Inflammatory macrophage treated with lipopolysaccharide for 1 hour (primary cell): ENCODE data around the gene PIGBOS1.
A peak's percentile ranks its signal among the peaks of the same experiment; 100 is the strongest.
"Not testable (repeated sequence)": the region's sequence is repeated elsewhere in the genome, so short reads cannot be mapped to it uniquely, and the experiment has no call there.

Source experiments
- DNase-seq, 2 donors: peaks; one replicate each; pipeline ENCODE4 v3.0.0-alpha.2; 2020 to 2022

The PIGBOS1 gene

GRCh38 chr15:55290528-55291057 is 28.3 kb downstream of the PIGBOS1 start:
- peak; percentile 80 to 92 for DNase-seq

- DNase-seq, result peak; percentile 41 to 59
Measured at GRCh38 chr15:55289746-55290527, 29.0 kb downstream of the PIGBOS1 start, which contains the start of gene RAB27A. Gene RAB27A, minus strand, starts transcription at chr15:55289813. Its CDS starts 54,879 bp downstream, at chr15:55234934.

DNA sequence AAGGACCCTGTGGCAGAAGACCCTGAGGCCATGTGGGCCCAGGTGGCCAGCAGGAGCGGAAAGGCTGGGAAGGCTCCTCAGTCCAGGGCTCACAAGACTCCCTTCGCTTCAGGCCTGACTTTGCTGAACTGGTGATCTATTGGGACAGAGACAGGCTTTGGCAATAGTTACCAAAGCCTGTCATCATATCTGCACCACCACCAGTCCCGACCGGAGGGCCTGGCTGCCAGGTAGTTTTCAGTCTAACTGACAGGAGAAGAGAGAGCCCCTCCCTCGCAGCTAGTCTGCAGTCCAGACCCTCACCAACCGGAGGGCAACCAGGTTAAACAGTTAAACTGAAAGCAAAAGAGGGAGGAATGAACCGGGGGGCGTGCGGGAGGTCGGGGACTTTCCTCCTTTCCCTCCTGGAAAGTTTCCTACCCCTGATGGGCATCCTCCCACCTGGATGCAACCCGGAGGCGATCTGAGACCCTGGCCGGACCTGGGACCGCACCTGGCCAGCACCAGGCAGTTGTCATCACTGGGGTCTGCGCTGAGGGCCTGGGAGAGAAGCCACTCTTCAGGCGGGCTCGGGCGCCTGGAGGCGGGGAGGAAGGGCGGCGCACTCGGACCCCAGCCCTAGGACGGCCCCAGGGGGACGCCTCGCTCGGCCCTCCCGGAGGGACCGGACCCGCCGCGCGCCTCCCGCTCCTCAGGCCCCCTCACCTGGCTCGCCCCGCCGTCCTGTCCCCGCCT is 29.7 kb downstream of the PIGBOS1 start:
- DNase-seq, result peak; percentile 53 to 70

GRCh38 chr15:55288006-55288717 is 30.8 kb downstream of the PIGBOS1 start:
- DNase-seq, result no peak

- DNase-seq, result not testable (repeated sequence)
Measured at GRCh38 chr15:55286442-55287189, 32.3 kb downstream of the PIGBOS1 start.

DNA sequence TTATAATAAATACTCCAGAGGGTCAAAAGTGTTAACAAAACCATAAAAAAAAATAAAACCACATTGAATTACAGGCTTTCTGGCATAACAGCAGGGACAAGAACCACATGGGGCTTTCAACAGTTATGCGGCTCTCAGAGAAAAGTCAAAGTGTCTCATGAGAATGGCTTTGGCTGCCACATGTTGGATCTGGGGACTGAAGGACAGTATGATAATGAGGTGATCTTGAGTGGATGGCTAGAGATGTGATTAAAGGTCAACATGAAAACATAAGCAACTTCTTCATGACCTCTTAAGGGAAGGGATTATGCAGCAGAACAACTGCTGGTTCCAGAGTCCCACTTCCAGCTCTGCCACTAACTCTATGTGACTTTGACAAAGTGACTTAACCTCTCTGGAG is 34.5 kb downstream of the PIGBOS1 start:
- no peak for DNase-seq

DNA sequence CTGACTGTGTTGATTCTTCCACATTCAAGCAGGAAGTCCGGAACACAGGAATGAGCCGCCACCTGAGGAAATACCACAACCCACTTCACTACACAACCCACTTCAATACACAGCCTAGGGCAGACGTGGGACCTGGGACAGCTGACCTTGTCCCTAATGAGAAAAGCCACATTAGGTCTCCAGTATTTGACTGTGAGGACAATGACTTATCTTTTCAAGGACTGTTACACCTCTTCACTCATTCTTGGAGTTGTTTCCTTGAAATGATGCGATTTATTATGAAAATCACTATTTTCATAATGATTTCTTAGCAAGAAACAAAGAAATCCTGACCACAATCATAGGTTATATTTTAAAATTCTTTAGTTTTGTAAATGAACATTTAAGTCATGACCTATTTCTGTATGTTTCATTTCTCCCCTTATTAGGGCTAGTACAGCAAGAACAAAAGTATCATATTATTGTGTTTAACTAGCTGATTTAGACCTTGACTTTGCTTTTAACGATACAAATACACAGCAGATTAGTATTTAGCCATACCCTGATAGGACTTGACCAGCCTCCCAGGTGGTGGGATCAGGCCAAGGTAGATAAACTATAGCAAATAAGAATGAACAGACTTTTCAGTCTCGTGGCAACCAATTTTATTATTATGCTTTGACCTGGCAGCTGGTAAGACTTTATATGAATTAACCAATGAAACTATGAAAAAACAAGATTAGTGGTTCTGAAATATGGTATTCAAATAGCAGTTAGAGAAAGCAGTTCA is 35.4 kb downstream of the PIGBOS1 start:
- no peak for DNase-seq

DNA sequence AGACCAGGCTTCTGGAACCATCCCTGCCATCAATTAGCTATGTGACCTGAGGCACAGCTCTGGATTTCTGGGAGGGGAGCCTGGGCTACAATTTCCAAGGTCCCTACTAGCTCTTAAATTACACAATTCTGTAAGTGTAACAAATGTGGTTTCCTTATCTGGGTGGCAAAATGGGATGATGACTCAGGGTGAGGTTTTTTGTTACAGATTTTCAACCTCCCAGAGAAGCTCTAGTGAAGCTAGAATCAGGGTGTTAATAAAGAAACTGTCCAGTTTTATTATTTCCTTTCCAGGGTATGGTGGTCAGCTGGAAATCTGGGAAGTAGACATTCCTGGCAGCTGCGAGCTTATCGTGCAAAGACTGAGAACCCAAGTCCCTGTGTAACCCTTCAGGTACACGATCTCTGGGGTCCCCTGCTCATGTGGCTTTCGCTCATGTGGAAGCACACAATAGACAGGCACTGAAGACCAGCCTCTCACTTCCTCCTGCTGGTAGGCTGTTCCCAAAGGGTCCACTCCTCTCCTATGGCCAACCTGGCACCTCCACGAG is 36.6 kb downstream of the PIGBOS1 start:
- peak; percentile 52 to 70 for DNase-seq

- DNase-seq, result no peak
Measured at GRCh38 chr15:55281517-55282228, 37.2 kb downstream of the PIGBOS1 start.

DNA sequence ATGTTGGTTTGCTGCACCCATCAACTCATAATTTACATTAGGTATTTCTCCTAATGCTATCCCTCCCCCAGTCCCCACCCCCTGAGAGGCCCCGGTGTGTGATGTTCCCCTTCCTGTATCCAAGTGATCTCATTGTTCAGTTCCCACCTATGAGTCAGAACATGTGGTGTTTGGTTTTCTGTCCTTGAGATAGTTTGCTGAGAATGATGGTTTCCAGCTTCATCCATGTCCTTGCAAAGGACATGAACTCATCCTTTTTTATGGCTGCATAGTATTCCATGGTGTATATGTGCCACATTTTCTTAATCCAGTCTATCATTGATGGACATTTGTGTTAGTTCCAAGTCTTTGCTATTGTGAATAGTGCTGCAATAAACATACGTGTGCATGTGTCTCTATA is 38.3 kb downstream of the PIGBOS1 start:
- not testable (repeated sequence) for DNase-seq

DNA sequence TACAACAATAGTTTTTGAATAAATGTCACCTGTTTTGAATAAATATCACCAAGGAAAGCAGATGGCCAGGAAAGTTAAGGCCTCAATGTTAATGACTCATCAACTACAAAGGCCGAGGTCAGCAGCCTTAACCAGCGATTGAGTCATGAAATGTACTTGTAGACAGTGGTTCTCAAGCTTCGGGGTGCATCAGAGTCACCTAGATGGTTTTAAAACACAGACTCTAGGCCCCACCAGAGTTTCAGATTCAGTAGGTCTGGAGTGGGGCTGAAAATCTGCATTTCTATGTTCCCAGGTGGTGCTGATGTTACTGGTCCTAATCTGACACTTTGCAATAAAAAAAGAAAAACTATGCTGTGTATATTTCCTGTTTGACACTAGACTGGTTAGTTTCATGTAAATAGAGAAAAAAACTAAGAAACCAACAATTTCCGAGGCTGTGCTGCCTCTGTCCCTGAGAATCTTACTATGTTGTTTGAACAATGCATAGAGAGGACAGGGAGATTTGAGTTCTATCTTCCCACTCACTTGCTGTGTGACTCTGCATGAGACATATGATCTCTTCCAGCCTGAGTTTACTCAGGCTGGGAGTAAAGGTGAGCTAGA is 39.1 kb downstream of the PIGBOS1 start:
- DNase-seq, result peak; percentile 44 to 74

DNA sequence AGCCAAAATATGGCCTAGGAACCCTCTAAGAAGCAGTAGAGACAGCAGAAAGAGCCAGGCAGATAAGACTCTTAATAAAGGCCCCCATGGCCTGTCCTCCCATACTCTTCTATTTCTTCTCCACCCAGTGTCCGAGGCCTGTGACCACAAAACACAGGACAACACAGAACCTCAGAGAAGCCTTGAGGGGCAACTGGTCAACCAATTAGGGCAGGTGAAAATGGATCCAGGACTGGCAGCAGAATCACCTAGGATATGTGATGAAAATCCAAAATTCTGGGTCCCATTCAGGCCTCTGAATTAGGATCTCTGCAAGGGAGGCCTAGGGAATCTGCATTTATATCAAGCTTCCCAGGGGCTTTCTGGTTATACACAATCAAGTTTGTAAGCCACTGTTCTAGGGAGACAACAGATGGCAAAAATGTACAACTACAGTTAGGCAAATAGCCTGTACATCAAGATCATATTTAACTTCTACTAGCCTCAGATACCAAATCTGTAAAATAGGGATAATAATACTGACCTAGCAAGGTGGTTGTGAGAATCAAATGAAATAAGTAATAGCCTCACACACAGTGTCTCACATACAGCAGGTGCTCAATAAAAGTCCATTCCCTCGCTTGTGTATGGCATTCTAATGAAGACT is 39.7 kb downstream of the PIGBOS1 start:
- no peak for DNase-seq

DNA sequence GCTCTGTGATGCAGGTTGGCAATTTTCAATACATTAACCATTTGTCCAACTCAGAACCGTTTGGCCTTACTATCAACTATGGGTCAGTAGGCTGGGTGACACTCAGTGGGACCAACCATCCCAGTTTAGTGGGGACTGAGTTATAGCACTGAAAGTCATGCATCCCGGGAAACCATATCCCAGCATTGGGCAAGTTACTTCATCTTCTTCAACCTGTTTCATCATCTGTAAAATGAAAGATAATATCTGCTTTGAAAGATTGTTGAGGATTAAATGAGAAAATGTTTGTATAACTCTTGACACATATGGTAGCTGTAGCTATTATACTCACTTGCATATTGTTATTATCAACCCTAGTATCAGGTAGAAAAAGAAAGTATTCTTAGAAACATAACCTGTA is 41.2 kb downstream of the PIGBOS1 start:
- no peak for DNase-seq

DNA sequence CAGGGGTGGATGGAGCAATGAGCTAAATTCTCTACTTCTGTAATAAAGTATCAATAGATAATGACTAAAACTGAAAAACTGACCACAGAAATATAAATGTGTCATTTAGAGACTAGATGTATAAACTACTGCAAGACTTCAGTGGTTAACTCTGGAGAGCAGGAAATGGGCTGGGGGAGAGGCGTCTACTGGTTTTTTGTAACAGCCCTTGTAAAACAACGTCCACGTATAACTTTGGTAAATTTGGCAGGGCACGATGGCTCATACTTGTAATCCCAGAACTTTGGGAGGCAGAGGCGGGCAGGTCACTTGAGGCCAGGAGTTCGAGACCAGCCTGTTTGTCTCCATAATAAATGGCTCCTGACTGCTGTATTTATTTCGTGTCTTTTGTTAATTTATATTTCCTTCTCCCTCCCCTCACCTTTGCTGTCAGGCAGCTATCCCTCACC is 41.8 kb downstream of the PIGBOS1 start:
- peak; percentile 13 to 27 for DNase-seq

GRCh38 chr15:55276324-55276723 is 42.6 kb downstream of the PIGBOS1 start:
- DNase-seq, result no peak

DNA sequence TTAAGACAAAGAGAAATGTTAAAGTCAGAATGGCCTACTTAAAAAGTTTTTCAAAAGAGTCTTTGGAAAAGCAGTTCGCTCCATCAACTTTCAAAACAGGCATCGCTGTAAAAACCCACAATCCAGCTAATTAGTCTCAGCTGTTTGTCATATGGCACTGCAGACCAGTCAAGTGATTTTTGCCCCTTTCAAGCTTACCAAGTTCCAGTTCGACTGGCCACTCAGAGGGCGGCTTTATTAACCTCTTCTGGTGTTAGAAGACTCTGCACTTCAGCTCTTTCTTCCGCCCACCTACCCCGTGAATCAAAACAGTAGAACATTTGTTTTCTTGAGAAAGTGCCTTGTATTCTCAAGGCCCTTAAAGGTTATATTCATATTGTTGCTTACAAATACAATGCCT is 48.6 kb downstream of the PIGBOS1 start:
- DNase-seq, result no peak

- DNase-seq, result no peak
Measured at GRCh38 chr15:55268176-55268695, 50.7 kb downstream of the PIGBOS1 start.

- peak; percentile 63 to 70 for DNase-seq
Measured at GRCh38 chr15:55267401-55268175, 51.3 kb downstream of the PIGBOS1 start.
